Medulla oblongata (tissue), 1 donor: Measurements from ENCODE around the gene N4BP2L2.
A peak's percentile ranks its signal among the peaks of the same experiment; 100 is the strongest.

ENCODE experiments used
- DNase-seq: peaks from one replicate; pipeline ENCODE4 v3.0.0-alpha.2; 2015; ENCODE audit errors: extremely low spot score

The N4BP2L2 gene

DNA sequence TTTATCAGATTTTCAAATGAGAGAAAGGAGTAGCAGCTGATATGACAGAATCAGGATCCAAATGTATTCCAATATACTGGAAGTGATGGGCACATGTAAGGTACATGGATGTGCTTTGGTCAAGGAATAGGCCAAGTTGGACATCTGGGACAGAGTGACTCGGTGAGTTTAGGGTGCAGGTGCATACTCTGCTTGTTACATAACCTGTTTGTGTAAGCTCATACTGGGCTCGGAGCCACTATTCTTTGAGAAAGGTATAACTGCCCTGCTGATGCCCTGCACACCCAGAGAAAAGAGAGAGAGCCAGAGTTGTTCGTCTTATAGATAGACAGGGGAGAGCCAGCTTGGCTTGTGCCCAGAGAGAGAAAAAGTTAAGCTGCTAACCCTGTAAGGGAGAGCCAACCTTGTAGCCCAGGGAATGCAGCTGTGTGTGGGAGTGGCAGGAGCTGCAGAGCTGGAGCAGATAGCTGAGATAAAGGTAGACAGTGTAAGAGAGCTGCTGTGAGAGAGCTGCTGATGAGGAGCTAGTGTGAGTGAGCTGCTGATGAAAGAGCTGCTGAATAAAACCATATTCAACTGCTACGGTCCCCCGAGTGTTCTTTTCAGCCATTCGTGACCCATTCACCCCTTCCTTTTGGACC lies 70.0 kb downstream of the N4BP2L2 start:
- no peak for DNase-seq

GRCh38 chr13:32456591-32456990 lies 82.0 kb downstream of the N4BP2L2 start:
- DNase-seq, result no peak

GRCh38 chr13:32455594-32455903 lies 83.0 kb downstream of the N4BP2L2 start:
- no peak for DNase-seq

DNA sequence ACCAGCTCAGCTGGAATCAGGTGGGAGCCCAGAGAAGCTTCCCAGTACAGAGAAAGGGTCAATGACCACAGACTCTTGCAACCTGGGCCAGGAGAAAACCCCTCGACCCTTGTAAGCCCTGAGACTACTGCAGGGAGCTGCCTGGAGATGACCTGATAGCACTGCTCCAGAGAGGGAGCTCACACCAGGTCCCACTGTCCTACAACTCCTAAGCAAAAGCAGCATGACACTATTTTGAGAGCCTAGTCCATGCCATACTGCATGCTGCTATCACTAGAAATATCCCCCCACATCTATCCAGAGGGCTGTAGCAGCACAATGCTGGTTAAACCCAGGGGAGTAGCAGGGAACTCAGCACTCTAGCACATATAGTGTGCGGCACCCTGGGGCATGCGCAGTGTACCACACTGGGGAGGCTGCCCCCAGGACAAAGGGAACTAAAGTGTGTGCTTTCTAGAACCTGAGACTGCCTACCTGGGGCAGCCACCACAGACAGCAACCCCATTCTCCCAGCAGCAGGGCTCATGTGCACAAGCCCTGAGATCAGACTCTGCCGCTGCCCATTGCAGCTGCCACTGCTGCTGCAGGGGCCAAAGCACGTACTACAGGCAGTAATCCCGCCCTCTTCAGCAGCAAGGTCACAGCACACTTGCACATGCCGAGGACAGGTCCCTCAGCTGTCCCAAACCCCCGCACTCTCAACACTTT lies 83.6 kb downstream of the N4BP2L2 start:
- DNase-seq, result no peak

DNA sequence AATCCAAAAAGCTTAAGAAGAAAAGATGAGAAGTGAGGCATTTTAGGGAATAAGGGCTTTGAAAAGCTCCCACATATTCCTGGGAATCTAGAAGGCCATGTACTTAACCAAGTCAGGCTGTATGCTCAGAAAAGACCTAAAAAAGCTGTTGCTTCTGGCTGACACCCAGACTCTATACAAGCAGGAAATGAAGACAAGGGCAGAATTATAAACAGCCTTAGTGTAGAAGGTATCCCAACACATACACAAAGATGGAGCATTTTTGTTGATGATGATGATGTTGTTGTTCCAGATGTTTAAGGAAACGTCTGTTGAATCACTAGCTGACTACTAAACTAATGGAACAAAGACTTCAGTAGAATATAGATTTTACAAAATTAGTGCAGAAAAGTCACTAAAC lies 84.6 kb downstream of the N4BP2L2 start:
- no peak for DNase-seq

DNA sequence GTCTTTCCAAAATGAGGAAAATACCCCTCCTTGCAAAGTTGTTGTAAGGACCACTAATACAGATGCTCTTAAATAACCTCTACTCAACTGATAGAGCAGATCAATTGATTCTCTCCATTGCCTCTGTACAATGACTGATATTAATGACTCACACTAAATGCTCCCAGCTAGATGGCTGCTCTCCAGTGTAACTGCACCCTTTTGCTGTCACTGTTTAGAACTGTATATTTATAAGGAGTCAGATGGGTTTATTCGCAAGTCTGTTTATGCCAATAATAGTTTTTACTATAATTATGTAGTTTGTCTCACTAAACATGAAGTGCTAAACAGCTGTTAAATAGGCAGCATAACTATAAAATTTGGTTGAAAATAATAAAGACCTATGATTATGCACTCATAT lies 89.6 kb downstream of the N4BP2L2 start:
- no peak for DNase-seq

GRCh38 chr13:32447894-32448623 lies 90.5 kb downstream of the N4BP2L2 start:
- DNase-seq, result no peak

DNA sequence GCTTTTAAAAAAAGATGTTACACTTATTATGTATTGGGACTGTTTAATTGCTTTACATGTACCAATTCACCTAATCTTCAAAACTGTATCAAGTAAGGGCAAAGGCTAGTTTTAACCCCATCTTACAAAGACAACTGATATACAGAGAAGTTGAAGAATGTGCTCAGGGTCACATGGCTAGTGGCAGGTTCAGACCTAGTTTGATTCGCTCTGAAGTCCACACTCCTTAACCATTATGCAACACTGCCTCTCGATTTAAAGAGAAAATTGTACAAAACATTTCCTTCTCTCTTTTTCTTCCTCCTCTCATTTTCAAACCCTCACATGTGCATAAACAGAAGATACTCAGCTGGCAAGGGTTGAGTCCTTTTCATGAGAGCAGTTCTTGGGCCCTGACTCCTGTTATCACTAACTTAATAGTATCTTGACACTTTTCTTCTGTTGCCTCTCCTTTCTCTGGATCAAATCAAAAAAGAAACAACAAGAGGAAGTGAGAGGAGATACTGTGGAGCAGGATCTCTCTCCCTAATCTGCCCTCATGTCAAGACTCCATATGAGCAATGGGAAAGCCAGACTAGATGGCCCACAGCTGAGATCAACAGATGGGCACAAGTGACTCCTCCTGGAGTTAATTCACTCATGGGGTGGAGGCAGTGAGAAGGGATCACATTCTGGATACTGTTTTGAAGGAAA lies 91.7 kb downstream of the N4BP2L2 start:
- no peak for DNase-seq

- no peak for DNase-seq
Measured at GRCh38 chr13:32446220-32446619, 92.4 kb downstream of the N4BP2L2 start.

GRCh38 chr13:32445461-32445860 lies 93.1 kb downstream of the N4BP2L2 start:
- no peak for DNase-seq

DNA sequence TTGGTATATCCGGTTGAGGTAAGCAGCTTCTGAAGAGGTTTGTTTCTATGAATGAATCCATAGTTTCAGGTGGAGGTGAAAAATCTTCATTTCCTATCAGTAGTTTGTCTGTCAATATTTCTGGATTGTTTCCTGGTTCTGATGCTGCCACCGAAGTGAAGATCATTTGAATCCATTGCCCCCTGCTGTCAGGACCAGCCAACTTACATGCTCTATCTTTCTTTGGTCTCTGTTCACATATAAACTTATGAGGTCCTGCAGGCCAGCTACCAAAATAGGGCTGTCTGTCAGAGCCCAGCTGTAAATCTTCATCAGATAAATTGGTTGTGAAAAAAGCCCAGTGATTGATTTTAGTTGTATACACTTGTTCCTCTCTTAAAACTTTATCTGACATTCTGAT lies 95.5 kb downstream of the N4BP2L2 start:
- DNase-seq, result peak; percentile 60

DNA sequence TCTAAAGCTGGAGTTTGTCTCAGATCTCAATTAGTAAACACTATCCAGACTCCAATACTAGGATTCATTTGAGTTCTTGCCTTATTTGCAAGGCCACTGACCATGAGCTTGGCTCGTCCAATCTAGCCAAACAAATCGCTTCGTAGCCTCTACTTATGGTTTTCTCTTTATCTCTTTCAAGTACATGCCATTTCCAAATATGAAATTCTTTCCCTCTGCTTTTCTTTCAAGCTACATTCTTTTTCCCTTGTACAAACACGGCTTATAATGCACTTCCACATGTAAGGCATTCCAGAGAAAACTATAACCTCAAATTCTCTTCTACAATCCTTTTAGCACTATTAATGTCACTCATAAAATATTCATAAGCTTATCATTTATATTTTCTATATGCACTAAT lies 99.7 kb downstream of the N4BP2L2 start:
- DNase-seq, result no peak

GRCh38 chr13:32432856-32433255 lies 105.7 kb downstream of the N4BP2L2 start:
- DNase-seq, result no peak

- DNase-seq, result no peak
Measured at GRCh38 chr13:32431361-32431760, 107.2 kb downstream of the N4BP2L2 start.

- DNase-seq, result no peak
Measured at GRCh38 chr13:32430018-32430747, 108.4 kb downstream of the N4BP2L2 start.

GRCh38 chr13:32429433-32429909 lies 109.1 kb downstream of the N4BP2L2 start:
- DNase-seq, result no peak

DNA sequence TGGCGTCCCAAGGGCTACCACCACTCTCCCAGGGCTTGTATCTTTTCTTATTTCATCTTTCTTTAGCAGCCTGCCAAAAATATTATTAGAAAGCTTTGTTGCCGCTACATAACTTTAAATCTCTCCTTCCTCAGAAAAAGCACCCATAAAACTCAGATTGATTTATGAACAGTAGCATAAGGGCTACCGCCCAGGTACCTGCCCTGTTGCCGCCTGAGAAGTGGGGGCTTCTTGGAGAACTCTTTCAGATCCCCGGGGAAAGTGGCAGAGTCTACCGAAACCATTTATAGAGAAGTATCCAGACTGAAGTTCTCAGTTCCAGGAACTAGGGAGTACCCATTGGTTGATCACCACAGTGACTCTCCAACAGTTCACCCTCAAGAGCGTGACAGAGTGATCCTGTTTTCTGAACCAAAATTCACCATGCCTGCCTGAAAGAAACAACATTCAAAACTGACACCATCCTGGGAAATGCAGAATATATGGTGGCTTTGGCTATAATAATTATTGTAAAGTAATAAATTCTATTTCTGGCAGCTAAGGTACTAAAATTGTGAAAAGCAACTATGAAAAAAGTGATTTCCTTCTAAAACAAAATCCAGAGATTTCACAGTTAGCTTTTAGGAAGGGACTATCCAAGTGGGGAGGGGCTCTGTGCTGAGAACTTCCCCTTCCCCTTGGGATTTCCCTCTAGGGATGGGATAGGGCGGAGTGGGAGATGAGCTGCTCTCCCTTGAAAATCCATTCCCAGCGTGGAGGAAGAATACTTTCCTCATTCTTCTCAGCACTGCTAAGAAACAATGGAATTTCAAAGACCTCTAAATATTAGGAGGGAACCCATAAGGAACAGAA lies 109.8 kb downstream of the N4BP2L2 start:
- peak; percentile 70 for DNase-seq

- DNase-seq, result peak; percentile 90
Measured at GRCh38 chr13:32427852-32428580, 110.6 kb downstream of the N4BP2L2 start, which contains the start of gene N4BP2L1. Gene N4BP2L1 (minus strand): TSS chr13:32428130. CDS start chr13:32428082, 48 bp downstream.

GRCh38 chr13:32426990-32427851 lies 111.4 kb downstream of the N4BP2L2 start:
- no peak for DNase-seq
